Hematopoietic multipotent progenitor cell (in vitro differentiated cells): ENCODE data around the gene HDAC4. TPM values are rescaled to one million over a fixed set of nuclear protein-coding genes. Genes with fewer than 3 reads are reported as not detected.

Experiments
- DNase-seq, 3 donors: peaks; one replicate each; pipeline ENCODE4 v3.0.0-alpha.2; 2011 to 2015; ENCODE audit warnings: low read depth in 2 of 3, low spot score in 2 of 3
- total RNA-seq: library from RNA; depleted of rRNA; stranded (reverse); fragments of >200 nt; gene quantifications from one replicate; pipeline ENCODE4 v1.2.3, GENCODE V29; 2012

HDAC4 gene
- total RNA-seq, 1 donor: 34.2 TPM

- no peak for DNase-seq
Observed at GRCh38 chr2:239311132-239312040, 89.4 kb downstream of the HDAC4 start.

- DNase-seq: no peak
Observed at GRCh38 chr2:239310401-239311061, 90.3 kb downstream of the HDAC4 start.

GRCh38 chr2:239309398-239310245 is 91.2 kb downstream of the HDAC4 start:
- no peak for DNase-seq

- no peak for DNase-seq
Observed at GRCh38 chr2:239308661-239309397, 92.0 kb downstream of the HDAC4 start.

- no peak for DNase-seq
Observed at GRCh38 chr2:239307921-239308613, 92.8 kb downstream of the HDAC4 start.

GRCh38 chr2:239307221-239307569 is 93.6 kb downstream of the HDAC4 start:
- DNase-seq: no peak

GRCh38 chr2:239306274-239307220 is 94.3 kb downstream of the HDAC4 start:
- DNase-seq: no peak

GRCh38 chr2:239305771-239306170 is 95.0 kb downstream of the HDAC4 start:
- no peak for DNase-seq

GRCh38 chr2:239305222-239305575 is 95.6 kb downstream of the HDAC4 start:
- DNase-seq: no peak

GRCh38 chr2:239304533-239305221 is 96.1 kb downstream of the HDAC4 start:
- DNase-seq: no peak

- no peak for DNase-seq
Observed at GRCh38 chr2:239303711-239304532, 96.9 kb downstream of the HDAC4 start.

GRCh38 chr2:239302808-239303557 is 97.8 kb downstream of the HDAC4 start:
- DNase-seq: no peak

GRCh38 chr2:239302083-239302807 is 98.6 kb downstream of the HDAC4 start:
- no peak for DNase-seq

- no peak for DNase-seq
Observed at GRCh38 chr2:239300871-239301735, 99.7 kb downstream of the HDAC4 start.

- no peak for DNase-seq
Observed at GRCh38 chr2:239300242-239300641, 100.6 kb downstream of the HDAC4 start.
